CD14-positive monocyte (primary cell): Measurements from ENCODE around the gene ZDHHC9. TPM values are rescaled to one million over a fixed set of nuclear protein-coding genes. Genes with fewer than 3 reads are reported as not detected.

Source experiments
- DNase-seq, 3 donors: peaks; one replicate each; pipeline ENCODE4 v3.0.0-alpha.2; 2011 to 2022
- H2AFZ ChIP-seq: 2 replicates; pipeline ENCODE4 v1.6.0; 2012; ENCODE audit warnings: mild to moderate bottlenecking, low read depth, low read length, inconsistent platforms; ENCODE audit not compliant: insufficient read depth, poor library complexity, severe bottlenecking
- H3K27ac ChIP-seq, 2 donors: 1 replicate in 1 of 2; 2 replicates in 1 of 2; pipeline ENCODE4 v1.5.1; 2012 to 2013; ENCODE audit warnings: low read length in 2 of 2, control low read depth in 1 of 2, inconsistent platforms in 1 of 2, low read depth in 1 of 2, mild to moderate bottlenecking in 1 of 2
- H3K27me3 ChIP-seq, 2 donors: one replicate each; pipeline versions ENCODE4 v1.6.0 to v1.6.1; 2011 to 2013; ENCODE audit warnings: low read length in 2 of 2; ENCODE audit not compliant: control insufficient read depth in 2 of 2, insufficient read depth in 2 of 2
- H3K36me3 ChIP-seq, 2 donors: replicated peaks in 1 of 2; 1 replicate in 1 of 2; 2 replicates in 1 of 2; pipeline versions ENCODE4 v1.5.1 to v1.6.1; 2012 to 2013; ENCODE audit warnings: low read length in 2 of 2, control low read depth in 1 of 2, inconsistent platforms in 1 of 2, mild to moderate bottlenecking in 1 of 2; ENCODE audit not compliant: insufficient read depth in 2 of 2, control insufficient read depth in 1 of 2
- H3K4me1 ChIP-seq, 2 donors: 1 replicate in 1 of 2; 2 replicates in 1 of 2; pipeline versions ENCODE4 v1.5.1 to v1.6.1; 2012 to 2013; ENCODE audit warnings: low read length in 2 of 2, control low read depth in 1 of 2, inconsistent platforms in 1 of 2, mild to moderate bottlenecking in 1 of 2, moderate library complexity in 1 of 2; ENCODE audit not compliant: insufficient read depth in 2 of 2, control insufficient read depth in 1 of 2
- H3K4me2 ChIP-seq: replicated peaks from 2 replicates; pipeline ENCODE3; 2012; ENCODE audit warnings: low read length, moderate library complexity, mild to moderate bottlenecking; ENCODE audit not compliant: poor library complexity, severe bottlenecking; ENCODE audit errors: extremely low read depth
- H3K4me3 ChIP-seq, 3 experiments: fragments of 200-600 bp in 1 of 3; sonication (generic) in 1 of 3; replicated peaks in 1 of 3; 1 replicate in 2 of 3; 2 replicates in 1 of 3; pipeline ENCODE4 v1.5.1; 2011 to 2013; ENCODE audit warnings: low read length in 3 of 3, mild to moderate bottlenecking in 3 of 3, control low read depth in 2 of 3, low read depth in 2 of 3, inconsistent platforms in 1 of 3, moderate library complexity in 1 of 3
- H3K79me2 ChIP-seq: 2 replicates; pipeline ENCODE4 v1.6.0; 2012; ENCODE audit warnings: mild to moderate bottlenecking, control low read depth, inconsistent platforms, low read length, moderate library complexity; ENCODE audit not compliant: insufficient read depth
- H3K9ac ChIP-seq: 2 replicates; pipeline ENCODE4 v1.6.0; 2017; ENCODE audit warnings: low read length, mild to moderate bottlenecking; ENCODE audit not compliant: insufficient read depth, poor library complexity, severe bottlenecking
- H3K9me3 ChIP-seq, 2 donors: replicated peaks in 1 of 2; 1 replicate in 1 of 2; 2 replicates in 1 of 2; pipeline versions ENCODE4 v1.5.1 to v1.6.1; 2012 to 2013; ENCODE audit warnings: low read length in 2 of 2, control low read depth in 1 of 2; ENCODE audit not compliant: control insufficient read depth in 1 of 2, insufficient read depth in 1 of 2
- H4K20me1 ChIP-seq: 2 replicates; pipeline ENCODE4 v1.6.0; 2012; ENCODE audit warnings: mild to moderate bottlenecking, low read length, control low read depth, moderate library complexity; ENCODE audit not compliant: insufficient read depth
- H3K27ac Mint-ChIP-seq, 7 donors: one replicate each; pipeline ENCODE4 v1.8.0; 2020; ENCODE audit warnings: mild to moderate bottlenecking in 7 of 7, mixed read lengths in 7 of 7, moderate library complexity in 6 of 7, inconsistent platforms in 2 of 7
- H3K27me3 Mint-ChIP-seq, 3 donors: one replicate each; pipeline ENCODE4 v1.8.0; 2021 to 2022; ENCODE audit warnings: low read depth in 3 of 3, mild to moderate bottlenecking in 3 of 3, mixed read lengths in 3 of 3, moderate library complexity in 3 of 3, inconsistent platforms in 1 of 3
- H3K36me3 Mint-ChIP-seq, 2 donors: one replicate each; pipeline ENCODE4 v1.8.0; 2020; ENCODE audit warnings: mixed read lengths in 2 of 2, inconsistent platforms in 1 of 2, mild to moderate bottlenecking in 1 of 2
- H3K4me1 Mint-ChIP-seq: one replicate; pipeline ENCODE4 v1.8.0; 2020; ENCODE audit warnings: mild to moderate bottlenecking, mixed read lengths
- H3K4me3 Mint-ChIP-seq, 2 donors: one replicate each; pipeline ENCODE4 v1.8.0; 2020; ENCODE audit warnings: mild to moderate bottlenecking in 2 of 2, mixed read lengths in 2 of 2, moderate library complexity in 1 of 2
- H3K9me3 Mint-ChIP-seq, 7 donors: one replicate each; pipeline ENCODE4 v1.8.0; 2020 to 2022; ENCODE audit warnings: mixed read lengths in 7 of 7, mild to moderate bottlenecking in 6 of 7, moderate library complexity in 6 of 7, inconsistent platforms in 2 of 7
- CTCF ChIP-seq: fragments of 200-600 bp; IDR thresholded peaks from one replicate; pipeline ENCODE4 v1.8.0; 2022; ENCODE audit warnings: antibody characterized with exemption, mild to moderate bottlenecking
- WGBS: methylation state at CpG from one replicate; pipeline ENCODE4 v1.1.5; 2013; ENCODE audit warnings: missing lambda C conversion rate; ENCODE audit not compliant: insufficient coverage; 5-methylcytosine and 5-hydroxymethylcytosine counted together
- intact Hi-C, 2 donors: fragments of 100-400 bp; cut with micrococcal nuclease; formaldehyde crosslinking; loops; one replicate each; pipeline versions ENCODE4 v1.15.0 to v1.15.1; 2023
- polyA plus RNA-seq, 3 donors: library from polyadenylated mRNA; depleted of rRNA in 1 of 3; unstranded in 2 of 3; stranded (reverse) in 1 of 3; fragments of 300-500 nt in 2 of 3; fragments of >200 nt in 1 of 3; fragmentation: Illumina TruSeq in 2 of 3; gene quantifications; 1 replicate in 2 of 3; 2 replicates in 1 of 3; pipeline ENCODE4 v1.2.3, GENCODE V29; 2012 to 2021

ZDHHC9 gene
- polyA plus RNA-seq, 3 donors: 1.5 to 2.8 (median 2.7) TPM

- no peak overlapping the region for H3K27ac ChIP-seq
- H4K20me1 ChIP-seq: peaks cover 95% of the 10 kb centered on the region
- peaks cover 34% of the 10 kb centered on the region for H3K4me1 Mint-ChIP-seq
- WGBS: no CpG with 5 or more reads among the region's 3 CpGs
- H3K79me2 ChIP-seq: peaks cover 52% of the 10 kb centered on the region
- H3K9ac ChIP-seq: no peak overlapping the region
- H3K4me1 ChIP-seq: peaks cover 17 to 24% of the 10 kb centered on the region in 2 donors
- intact Hi-C loops: no loop called here
- H3K27me3 Mint-ChIP-seq: peaks cover 0 to 2% (median 0%) of the 10 kb centered on the region in 3 donors
- H3K9me3 Mint-ChIP-seq: no peaks in the 10 kb centered on the region
- H2AFZ ChIP-seq: no peak overlapping the region
- H3K36me3 Mint-ChIP-seq: peaks cover 63 to 81% of the 10 kb centered on the region in 2 donors
- H3K27me3 ChIP-seq: no peaks in the 10 kb centered on the region
- DNase-seq: no peak
- H3K4me3 ChIP-seq: no peak overlapping the region
- H3K9me3 ChIP-seq: no peaks in the 10 kb centered on the region
- no peak for TF ChIP-seq CTCF
- H3K36me3 ChIP-seq: peaks cover 77 to 78% of the 10 kb centered on the region in 2 donors
- no peak overlapping the region for H3K4me3 Mint-ChIP-seq
- H3K27ac Mint-ChIP-seq: peak overlapping the region in 2 of 7 donors; percentile 48 to 76
- H3K4me2 ChIP-seq: no peak overlapping the region
These were observed 53.5 kb downstream of the ZDHHC9 start for GRCh38 chrX:129790146-129790545.

- WGBS: 42% methylated on average over 3 of the region's 6 CpGs
- Histone ChIP-seq H3K79me2 (peaks cover 68% of the 10 kb centered on the region), H3K9me3 (no peaks in the 10 kb centered on the region), H3K27ac (peak overlapping the region; percentile 17 to 31), H4K20me1 (peaks cover 87% of the 10 kb centered on the region), H3K9ac (no peak overlapping the region), H3K36me3 (peaks cover 63 to 67% of the 10 kb centered on the region in 2 donors), H2AFZ (no peak overlapping the region), H3K4me1 (peaks cover 33 to 40% of the 10 kb centered on the region in 2 donors), H3K4me3 (no peak overlapping the region), H3K4me2 (no peak overlapping the region), H3K27me3 (no peaks in the 10 kb centered on the region)
- Mint-ChIP-seq H3K36me3 (peaks cover 63 to 77% of the 10 kb centered on the region in 2 donors), H3K4me1 (peaks cover 44% of the 10 kb centered on the region), H3K9me3 (no peaks in the 10 kb centered on the region), H3K27ac (peak overlapping the region in 6 of 7 donors; percentile 22 to 81 (median 69)), H3K4me3 (no peak overlapping the region), H3K27me3 (peaks cover 0 to 4% (median 0%) of the 10 kb centered on the region in 3 donors)
- DNase-seq: no peak
- TF ChIP-seq CTCF: no peak
- intact Hi-C loops: no loop called here
These were observed 55.2 kb downstream of the ZDHHC9 start for GRCh38 chrX:129788527-129788926.
